ENCODE data around the gene ELMO3.

DNA sequence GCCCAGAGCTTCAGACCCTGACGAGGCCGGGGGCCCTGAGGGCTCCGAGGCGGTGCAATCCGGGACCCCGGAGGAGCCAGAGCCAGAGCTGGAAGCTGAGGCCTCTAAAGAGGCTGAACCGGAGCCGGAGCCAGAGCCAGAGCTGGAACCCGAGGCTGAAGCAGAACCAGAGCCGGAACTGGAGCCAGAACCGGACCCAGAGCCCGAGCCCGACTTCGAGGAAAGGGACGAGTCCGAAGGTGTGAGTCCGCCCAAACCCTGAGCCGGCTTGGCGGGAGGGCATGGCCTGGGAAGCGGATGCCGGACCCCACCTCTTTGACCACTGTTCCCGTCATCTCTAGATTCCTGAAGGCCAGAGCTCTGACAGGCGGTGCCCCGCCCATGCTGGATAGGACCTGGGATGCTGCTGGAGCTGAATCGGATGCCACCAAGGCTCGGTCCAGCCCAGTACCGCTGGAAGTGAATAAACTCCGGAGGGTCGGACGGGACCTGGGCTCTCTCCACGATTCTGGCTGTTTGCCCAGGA is 24.2 kb upstream of the ELMO3 start:
- TF ChIP-seq, protein P1, sequence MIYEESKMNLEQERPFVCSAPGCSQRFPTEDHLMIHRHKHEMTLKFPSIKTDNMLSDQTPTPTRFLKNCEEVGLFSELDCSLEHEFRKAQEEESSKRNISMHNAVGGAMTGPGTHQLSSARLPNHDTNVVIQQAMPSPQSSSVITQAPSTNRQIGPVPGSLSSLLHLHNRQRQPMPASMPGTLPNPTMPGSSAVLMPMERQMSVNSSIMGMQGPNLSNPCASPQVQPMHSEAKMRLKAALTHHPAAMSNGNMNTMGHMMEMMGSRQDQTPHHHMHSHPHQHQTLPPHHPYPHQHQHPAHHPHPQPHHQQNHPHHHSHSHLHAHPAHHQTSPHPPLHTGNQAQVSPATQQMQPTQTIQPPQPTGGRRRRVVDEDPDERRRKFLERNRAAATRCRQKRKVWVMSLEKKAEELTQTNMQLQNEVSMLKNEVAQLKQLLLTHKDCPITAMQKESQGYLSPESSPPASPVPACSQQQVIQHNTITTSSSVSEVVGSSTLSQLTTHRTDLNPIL (CRISPR knock-in tag; IDR thresholded peaks at IDR 0.05; ENCODE audit: low read depth) = no peak
- TF ChIP-seq ARNTL (CRISPR knock-in tag; IDR thresholded peaks at IDR 0.05; ENCODE audit: borderline replicate concordance, low read depth) = no peak
- TF ChIP-seq ZNF565 (CRISPR knock-in tag; conservative IDR thresholded peaks at IDR 0.05; ENCODE audit: low read depth) = no peak
- TF ChIP-seq, protein P2, sequence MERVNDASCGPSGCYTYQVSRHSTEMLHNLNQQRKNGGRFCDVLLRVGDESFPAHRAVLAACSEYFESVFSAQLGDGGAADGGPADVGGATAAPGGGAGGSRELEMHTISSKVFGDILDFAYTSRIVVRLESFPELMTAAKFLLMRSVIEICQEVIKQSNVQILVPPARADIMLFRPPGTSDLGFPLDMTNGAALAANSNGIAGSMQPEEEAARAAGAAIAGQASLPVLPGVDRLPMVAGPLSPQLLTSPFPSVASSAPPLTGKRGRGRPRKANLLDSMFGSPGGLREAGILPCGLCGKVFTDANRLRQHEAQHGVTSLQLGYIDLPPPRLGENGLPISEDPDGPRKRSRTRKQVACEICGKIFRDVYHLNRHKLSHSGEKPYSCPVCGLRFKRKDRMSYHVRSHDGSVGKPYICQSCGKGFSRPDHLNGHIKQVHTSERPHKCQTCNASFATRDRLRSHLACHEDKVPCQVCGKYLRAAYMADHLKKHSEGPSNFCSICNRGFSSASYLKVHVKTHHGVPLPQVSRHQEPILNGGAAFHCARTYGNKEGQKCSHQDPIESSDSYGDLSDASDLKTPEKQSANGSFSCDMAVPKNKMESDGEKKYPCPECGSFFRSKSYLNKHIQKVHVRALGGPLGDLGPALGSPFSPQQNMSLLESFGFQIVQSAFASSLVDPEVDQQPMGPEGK (CRISPR knock-in tag; IDR thresholded peaks at IDR 0.05; ENCODE audit: borderline replicate concordance) = no peak

All from SK-N-SH treated with all-trans-retinoic acid at 6 μM for 48 hours (cell line).